GM23338 (cell line): ENCODE data around the gene ENOX1. TPM values are rescaled to one million over a fixed set of nuclear protein-coding genes. Genes with fewer than 3 reads are reported as not detected.

Source experiments
- ATAC-seq: fragments of 200-7000 bp; cut with Tn5 transposase; 3 replicates; pipeline ENCODE4 v1.9.1; 2020
- DNase-seq: peaks from one replicate; pipeline ENCODE4 v3.0.0-alpha.2; 2015; ENCODE audit warnings: low spot score
- H2AFZ ChIP-seq: fragments of 200-600 bp; sonication (generic); 2 replicates; pipeline ENCODE4 v1.8.0; 2016; ENCODE audit warnings: antibody characterized with exemption, mild to moderate bottlenecking, moderate library complexity
- H3F3A ChIP-seq: fragments of 200-600 bp; sonication (generic); replicated peaks from 2 replicates; pipeline ENCODE4 v1.8.0; 2017; ENCODE audit warnings: antibody characterized with exemption, mixed run types, low read depth
- H3K27ac ChIP-seq: fragments of 200-600 bp; sonication (generic); 2 replicates; pipeline ENCODE4 v1.6.1; 2016; ENCODE audit warnings: low read depth
- H3K27me3 ChIP-seq: fragments of 200-600 bp; sonication (generic); 2 replicates; pipeline ENCODE4 v1.8.0; 2016; ENCODE audit warnings: mild to moderate bottlenecking, mixed run types, moderate library complexity; ENCODE audit not compliant: insufficient read depth
- H3K36me3 ChIP-seq: fragments of 200-600 bp; sonication (generic); 2 replicates; pipeline ENCODE4 v1.8.0; 2016; ENCODE audit warnings: mild to moderate bottlenecking; ENCODE audit not compliant: insufficient read depth
- H3K4me1 ChIP-seq: fragments of 200-600 bp; sonication (generic); 2 replicates; pipeline ENCODE4 v1.8.0; 2016; ENCODE audit warnings: mild to moderate bottlenecking, moderate library complexity; ENCODE audit not compliant: insufficient read depth
- H3K4me2 ChIP-seq: fragments of 200-600 bp; sonication (generic); 2 replicates; pipeline ENCODE4 v1.7.1; 2017; ENCODE audit warnings: mixed run types
- H3K4me3 ChIP-seq: fragments of 200-600 bp; sonication (generic); 2 replicates; pipeline ENCODE4 v1.6.1; 2016; ENCODE audit warnings: mixed run types
- H3K79me2 ChIP-seq: fragments of 200-600 bp; sonication (generic); replicated peaks from 2 replicates; pipeline ENCODE4 v1.8.0; 2017; ENCODE audit warnings: mild to moderate bottlenecking; ENCODE audit not compliant: insufficient read depth
- H3K9me2 ChIP-seq: fragments of 200-600 bp; sonication (generic); 2 replicates; pipeline ENCODE4 v1.8.0; 2017; ENCODE audit not compliant: insufficient read depth
- H4K20me1 ChIP-seq: fragments of 200-600 bp; sonication (generic); replicated peaks from 2 replicates; pipeline ENCODE4 v1.8.0; 2017; ENCODE audit warnings: mild to moderate bottlenecking; ENCODE audit not compliant: insufficient read depth
- H3K27ac Mint-ChIP-seq: 2 replicates; pipeline ENCODE4 v1.8.0; 2020; ENCODE audit warnings: inconsistent platforms, mild to moderate bottlenecking, moderate library complexity, mixed read lengths
- H3K27me3 Mint-ChIP-seq: 3 replicates; pipeline ENCODE4 v1.8.0; 2022; ENCODE audit warnings: low read depth, mild to moderate bottlenecking, moderate library complexity, mixed read lengths, inconsistent platforms; ENCODE audit not compliant: insufficient read depth, poor library complexity
- H3K36me3 Mint-ChIP-seq: 3 replicates; pipeline ENCODE4 v1.8.0; 2021; ENCODE audit warnings: low read depth, mild to moderate bottlenecking, inconsistent platforms, moderate library complexity, mixed read lengths
- H3K4me1 Mint-ChIP-seq: 3 replicates; pipeline ENCODE4 v1.8.0; 2020; ENCODE audit warnings: mild to moderate bottlenecking, inconsistent platforms, mixed read lengths
- H3K4me3 Mint-ChIP-seq: 3 replicates; pipeline ENCODE4 v1.8.0; 2021; ENCODE audit warnings: moderate library complexity, mild to moderate bottlenecking, inconsistent platforms, mixed read lengths
- H3K9me3 Mint-ChIP-seq: 3 replicates; pipeline ENCODE4 v1.8.0; 2020; ENCODE audit warnings: moderate library complexity, mild to moderate bottlenecking, inconsistent platforms, mixed read lengths
- CREB1 ChIP-seq: fragments of 250-450 bp; sonication (Bioruptor Pico); IDR thresholded peaks from 2 replicates; pipeline ENCODE4 v1.5.0; 2020; ENCODE audit warnings: low read depth, mild to moderate bottlenecking, moderate library complexity
- CTCF ChIP-seq, 2 experiments: fragments of 200-600 bp in 1 of 2; sonication (generic) in 1 of 2; conservative IDR thresholded peaks; 2 replicates each; pipeline versions ENCODE4 v1.5.1 to v1.6.1; 2016 to 2017; ENCODE audit warnings: antibody characterized with exemption in 2 of 2, low read depth in 2 of 2, mild to moderate bottlenecking in 2 of 2, moderate library complexity in 1 of 2
- ETS1 ChIP-seq: IDR thresholded peaks from 2 replicates; pipeline ENCODE4 v1.6.1; 2016; ENCODE audit warnings: antibody characterized with exemption
- EZH2 ChIP-seq: fragments of 200-600 bp; sonication (generic); IDR thresholded peaks from one replicate; pipeline ENCODE4 v1.8.0; 2017; ENCODE audit warnings: antibody characterized with exemption, mild to moderate bottlenecking, low read depth; ENCODE audit not compliant: unreplicated experiment
- EZH2phosphoT487 ChIP-seq: fragments of 200-600 bp; sonication (generic); IDR thresholded peaks from one replicate; pipeline ENCODE4 v1.8.1; 2018; ENCODE audit warnings: antibody characterized with exemption; ENCODE audit not compliant: unreplicated experiment
- JUNB ChIP-seq: IDR thresholded peaks from one replicate; pipeline ENCODE4 v1.6.1; 2016; ENCODE audit warnings: antibody characterized with exemption; ENCODE audit not compliant: unreplicated experiment
- NANOG ChIP-seq: IDR thresholded peaks from 2 replicates; pipeline ENCODE4 v1.6.1; 2016; ENCODE audit warnings: antibody characterized with exemption, borderline replicate concordance
- POLR2AphosphoS5 ChIP-seq: IDR thresholded peaks from 2 replicates; pipeline ENCODE4 v1.6.1; 2016; ENCODE audit warnings: antibody characterized with exemption, low read depth
- REST ChIP-seq: IDR thresholded peaks from one replicate; pipeline ENCODE4 v1.6.1; 2018; ENCODE audit warnings: antibody characterized with exemption; ENCODE audit not compliant: unreplicated experiment
- STAT1 ChIP-seq: IDR thresholded peaks from one replicate; pipeline ENCODE4 v1.6.1; 2016; ENCODE audit warnings: antibody characterized with exemption; ENCODE audit not compliant: unreplicated experiment
- ZNF114 ChIP-seq: fragments of 250-450 bp; sonication (Bioruptor Pico); IDR thresholded peaks from 2 replicates; pipeline ENCODE4 v1.5.0; 2020; ENCODE audit warnings: mild to moderate bottlenecking, moderate library complexity
- ZNF331 ChIP-seq: fragments of 250-450 bp; sonication (Bioruptor Pico); IDR thresholded peaks from 2 replicates; pipeline ENCODE4 v1.5.0; 2020; ENCODE audit warnings: low read depth, mild to moderate bottlenecking, moderate library complexity
- polyA plus RNA-seq: library from polyadenylated mRNA; unstranded; fragments of >200 nt; fragmentation: Nextera tagmentation; extraction: Ambion mirVana; gene quantifications from 2 replicates; pipeline ENCODE4 v1.2.1, GENCODE V29; 2016
- total RNA-seq: library from RNA; depleted of rRNA; stranded (reverse); fragments of >200 nt; shearing (Covaris generic); gene quantifications from 2 replicates; pipeline ENCODE4 v1.2.3, GENCODE V29; 2014
- TF ChIP-seq, protein P1 (sequence below): fragments of 250-450 bp; sonication (Bioruptor Pico); IDR thresholded peaks from 2 replicates; pipeline ENCODE4 v1.5.0; 2020; ENCODE audit warnings: mild to moderate bottlenecking, moderate library complexity

Gene ENOX1
- total and polyA plus RNA-seq, 2 experiments from 2014 or later = 0.66 to 0.81 TPM

GRCh38 chr13:43389573-43389972 lies 397.2 kb downstream of the ENOX1 start:
- Mint-ChIP-seq H3K36me3 (no peaks in the 10 kb centered on the region), H3K9me3 (no peaks in the 10 kb centered on the region), H3K4me3 (no peak overlapping the region), H3K4me1 (peaks cover 10% of the 10 kb centered on the region; the same call in 2 of the 3 replicates), H3K27ac (no peak overlapping the region), H3K27me3 (no peaks in the 10 kb centered on the region)
- ATAC-seq (no peak), DNase-seq (no peak)
- Histone ChIP-seq H3K4me2 (no peak overlapping the region), H3F3A (no peaks in the 10 kb centered on the region), H2AFZ (no peak overlapping the region), H3K4me1 (no peaks in the 10 kb centered on the region), H3K36me3 (no peaks in the 10 kb centered on the region), H3K9me2 (peaks cover 12% of the 10 kb centered on the region; the same call in 1 of the 2 replicates), H3K27ac (no peak overlapping the region), H3K79me2 (no peaks in the 10 kb centered on the region), H3K4me3 (no peak overlapping the region), H4K20me1 (no peaks in the 10 kb centered on the region), H3K27me3 (no peaks in the 10 kb centered on the region)
- TF ChIP-seq ZNF331 (CRISPR knock-in tag) = no peak
- no peak for TF ChIP-seq STAT1
- no peak for TF ChIP-seq ETS1
- no peak for TF ChIP-seq CREB1
- no peak for TF ChIP-seq EZH2
- no peak for TF ChIP-seq JUNB
- TF ChIP-seq, protein P1, sequence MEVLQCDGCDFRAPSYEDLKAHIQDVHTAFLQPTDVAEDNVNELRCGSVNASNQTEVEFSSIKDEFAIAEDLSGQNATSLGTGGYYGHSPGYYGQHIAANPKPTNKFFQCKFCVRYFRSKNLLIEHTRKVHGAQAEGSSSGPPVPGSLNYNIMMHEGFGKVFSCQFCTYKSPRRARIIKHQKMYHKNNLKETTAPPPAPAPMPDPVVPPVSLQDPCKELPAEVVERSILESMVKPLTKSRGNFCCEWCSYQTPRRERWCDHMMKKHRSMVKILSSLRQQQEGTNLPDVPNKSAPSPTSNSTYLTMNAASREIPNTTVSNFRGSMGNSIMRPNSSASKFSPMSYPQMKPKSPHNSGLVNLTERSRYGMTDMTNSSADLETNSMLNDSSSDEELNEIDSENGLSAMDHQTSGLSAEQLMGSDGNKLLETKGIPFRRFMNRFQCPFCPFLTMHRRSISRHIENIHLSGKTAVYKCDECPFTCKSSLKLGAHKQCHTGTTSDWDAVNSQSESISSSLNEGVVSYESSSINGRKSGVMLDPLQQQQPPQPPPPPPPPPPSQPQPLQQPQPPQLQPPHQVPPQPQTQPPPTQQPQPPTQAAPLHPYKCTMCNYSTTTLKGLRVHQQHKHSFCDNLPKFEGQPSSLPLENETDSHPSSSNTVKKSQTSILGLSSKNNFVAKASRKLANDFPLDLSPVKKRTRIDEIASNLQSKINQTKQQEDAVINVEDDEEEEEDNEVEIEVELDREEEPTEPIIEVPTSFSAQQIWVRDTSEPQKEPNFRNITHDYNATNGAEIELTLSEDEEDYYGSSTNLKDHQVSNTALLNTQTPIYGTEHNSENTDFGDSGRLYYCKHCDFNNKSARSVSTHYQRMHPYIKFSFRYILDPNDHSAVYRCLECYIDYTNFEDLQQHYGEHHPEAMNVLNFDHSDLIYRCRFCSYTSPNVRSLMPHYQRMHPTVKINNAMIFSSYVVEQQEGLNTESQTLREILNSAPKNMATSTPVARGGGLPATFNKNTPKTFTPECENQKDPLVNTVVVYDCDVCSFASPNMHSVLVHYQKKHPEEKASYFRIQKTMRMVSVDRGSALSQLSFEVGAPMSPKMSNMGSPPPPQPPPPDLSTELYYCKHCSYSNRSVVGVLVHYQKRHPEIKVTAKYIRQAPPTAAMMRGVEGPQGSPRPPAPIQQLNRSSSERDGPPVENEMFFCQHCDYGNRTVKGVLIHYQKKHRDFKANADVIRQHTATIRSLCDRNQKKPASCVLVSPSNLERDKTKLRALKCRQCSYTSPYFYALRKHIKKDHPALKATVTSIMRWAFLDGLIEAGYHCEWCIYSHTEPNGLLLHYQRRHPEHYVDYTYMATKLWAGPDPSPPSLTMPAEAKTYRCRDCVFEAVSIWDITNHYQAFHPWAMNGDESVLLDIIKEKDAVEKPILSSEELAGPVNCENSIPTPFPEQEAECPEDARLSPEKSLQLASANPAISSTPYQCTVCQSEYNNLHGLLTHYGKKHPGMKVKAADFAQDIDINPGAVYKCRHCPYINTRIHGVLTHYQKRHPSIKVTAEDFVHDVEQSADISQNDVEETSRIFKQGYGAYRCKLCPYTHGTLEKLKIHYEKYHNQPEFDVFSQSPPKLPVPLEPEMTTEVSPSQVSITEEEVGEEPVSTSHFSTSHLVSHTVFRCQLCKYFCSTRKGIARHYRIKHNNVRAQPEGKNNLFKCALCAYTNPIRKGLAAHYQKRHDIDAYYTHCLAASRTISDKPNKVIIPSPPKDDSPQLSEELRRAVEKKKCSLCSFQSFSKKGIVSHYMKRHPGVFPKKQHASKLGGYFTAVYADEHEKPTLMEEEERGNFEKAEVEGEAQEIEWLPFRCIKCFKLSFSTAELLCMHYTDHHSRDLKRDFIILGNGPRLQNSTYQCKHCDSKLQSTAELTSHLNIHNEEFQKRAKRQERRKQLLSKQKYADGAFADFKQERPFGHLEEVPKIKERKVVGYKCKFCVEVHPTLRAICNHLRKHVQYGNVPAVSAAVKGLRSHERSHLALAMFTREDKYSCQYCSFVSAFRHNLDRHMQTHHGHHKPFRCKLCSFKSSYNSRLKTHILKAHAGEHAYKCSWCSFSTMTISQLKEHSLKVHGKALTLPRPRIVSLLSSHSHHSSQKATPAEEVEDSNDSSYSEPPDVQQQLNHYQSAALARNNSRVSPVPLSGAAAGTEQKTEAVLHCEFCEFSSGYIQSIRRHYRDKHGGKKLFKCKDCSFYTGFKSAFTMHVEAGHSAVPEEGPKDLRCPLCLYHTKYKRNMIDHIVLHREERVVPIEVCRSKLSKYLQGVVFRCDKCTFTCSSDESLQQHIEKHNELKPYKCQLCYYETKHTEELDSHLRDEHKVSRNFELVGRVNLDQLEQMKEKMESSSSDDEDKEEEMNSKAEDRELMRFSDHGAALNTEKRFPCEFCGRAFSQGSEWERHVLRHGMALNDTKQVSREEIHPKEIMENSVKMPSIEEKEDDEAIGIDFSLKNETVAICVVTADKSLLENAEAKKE (CRISPR knock-in tag) = no peak
- TF ChIP-seq REST = no peak
- no peak for TF ChIP-seq EZH2phosphoT487
- TF ChIP-seq NANOG = no peak
- TF ChIP-seq ZNF114 (CRISPR knock-in tag) = no peak
- no peak for TF ChIP-seq CTCF (conservative IDR thresholded peaks at IDR 0.05; ENCODE audit: low read depth in 2 of 2)
- no peak for TF ChIP-seq POLR2AphosphoS5
